Liver (tissue), 9 donors: ENCODE measurements around the gene PPP1R36. TPM values are rescaled to one million over a fixed set of nuclear protein-coding genes. Genes with fewer than 3 reads are reported as not detected.

Source experiments
- DNase-seq: peaks from one replicate; pipeline ENCODE4 v3.0.0-alpha.2; 2017; ENCODE audit warnings: low spot score
- H3K27ac ChIP-seq, 2 donors: one replicate each; pipeline ENCODE4 v1.7.0; 2013; ENCODE audit warnings: inconsistent platforms in 2 of 2, low read length in 2 of 2, control low read depth in 1 of 2, low read depth in 1 of 2, mild to moderate bottlenecking in 1 of 2
- H3K27me3 ChIP-seq, 4 donors: one replicate each; pipeline versions ENCODE4 v1.6.1 to v1.7.0; 2013; ENCODE audit warnings: low read length in 3 of 4, inconsistent platforms in 1 of 4, mild to moderate bottlenecking in 1 of 4, moderate library complexity in 1 of 4; ENCODE audit not compliant: control insufficient read depth in 4 of 4, insufficient read depth in 4 of 4
- H3K36me3 ChIP-seq, 4 donors: one replicate each; pipeline versions ENCODE4 v1.6.1 to v1.7.0; 2013; ENCODE audit warnings: low read length in 3 of 4, mild to moderate bottlenecking in 3 of 4, low read depth in 1 of 4, moderate library complexity in 1 of 4; ENCODE audit not compliant: control insufficient read depth in 4 of 4, insufficient read depth in 3 of 4
- H3K4me1 ChIP-seq, 4 donors: one replicate each; pipeline versions ENCODE4 v1.6.1 to v1.7.0; 2013; ENCODE audit warnings: low read length in 3 of 4, mild to moderate bottlenecking in 3 of 4, moderate library complexity in 1 of 4; ENCODE audit not compliant: control insufficient read depth in 4 of 4, insufficient read depth in 4 of 4
- H3K4me3 ChIP-seq, 3 donors: one replicate each; pipeline versions ENCODE4 v1.6.1 to v1.7.0; 2013; ENCODE audit warnings: low read length in 3 of 3, control low read depth in 1 of 3, low read depth in 1 of 3, mild to moderate bottlenecking in 1 of 3
- H3K9ac ChIP-seq, 2 donors: one replicate each; pipeline ENCODE4 v1.7.0; 2013; ENCODE audit warnings: low read length in 2 of 2, mild to moderate bottlenecking in 2 of 2, moderate library complexity in 2 of 2, control low read depth in 1 of 2, low read depth in 1 of 2
- H3K9me3 ChIP-seq, 4 donors: one replicate each; pipeline versions ENCODE4 v1.6.1 to v1.7.0; 2013; ENCODE audit warnings: low read length in 3 of 4; ENCODE audit not compliant: control insufficient read depth in 4 of 4
- ATF3 ChIP-seq: IDR thresholded peaks from 2 replicates; pipeline ENCODE4 v1.6.1; 2016; ENCODE audit warnings: antibody characterized with exemption
- EGR1 ChIP-seq, 2 donors: IDR thresholded peaks; 2 replicates each; pipeline ENCODE4 v1.6.1; 2016 to 2018; ENCODE audit warnings: antibody characterized with exemption in 2 of 2, low read depth in 2 of 2
- FOXA1 ChIP-seq: IDR thresholded peaks from 2 replicates; pipeline ENCODE4 v1.6.1; 2016; ENCODE audit warnings: antibody characterized with exemption
- FOXA2 ChIP-seq: IDR thresholded peaks from 2 replicates; pipeline ENCODE4 v1.6.1; 2016; ENCODE audit warnings: antibody characterized with exemption
- GABPA ChIP-seq, 2 donors: IDR thresholded peaks in 1 of 2; conservative IDR thresholded peaks in 1 of 2; 2 replicates each; pipeline ENCODE4 v1.6.1; 2016; ENCODE audit warnings: antibody characterized with exemption in 2 of 2, mild to moderate bottlenecking in 1 of 2, moderate library complexity in 1 of 2
- HNF4A ChIP-seq, 2 donors: conservative IDR thresholded peaks; 2 replicates each; pipeline ENCODE4 v1.6.1; 2016; ENCODE audit warnings: antibody characterized with exemption in 2 of 2, mild to moderate bottlenecking in 2 of 2
- JUND ChIP-seq, 2 donors: IDR thresholded peaks; 2 replicates each; pipeline ENCODE4 v1.6.1; 2016; ENCODE audit warnings: antibody characterized with exemption in 2 of 2
- MAX ChIP-seq: IDR thresholded peaks from 2 replicates; pipeline ENCODE4 v1.6.1; 2016; ENCODE audit warnings: antibody characterized with exemption
- NR2F2 ChIP-seq: IDR thresholded peaks from 2 replicates; pipeline ENCODE4 v1.6.1; 2016; ENCODE audit warnings: antibody characterized with exemption
- RAD21 ChIP-seq, 2 donors: IDR thresholded peaks; 2 replicates each; pipeline ENCODE4 v1.6.1; 2016; ENCODE audit warnings: antibody characterized with exemption in 2 of 2, mild to moderate bottlenecking in 2 of 2
- REST ChIP-seq: IDR thresholded peaks from 2 replicates; pipeline ENCODE4 v1.6.1; 2016; ENCODE audit warnings: antibody characterized with exemption, mild to moderate bottlenecking
- RXRA ChIP-seq, 2 donors: IDR thresholded peaks; 2 replicates each; pipeline ENCODE4 v1.6.1; 2017 to 2018; ENCODE audit warnings: antibody characterized with exemption in 2 of 2, mild to moderate bottlenecking in 1 of 2
- TAF1 ChIP-seq: conservative IDR thresholded peaks from 2 replicates; pipeline ENCODE4 v1.6.1; 2016; ENCODE audit warnings: antibody characterized with exemption, mild to moderate bottlenecking
- YY1 ChIP-seq: IDR thresholded peaks from 2 replicates; pipeline ENCODE4 v1.6.1; 2016; ENCODE audit warnings: antibody characterized with exemption, mild to moderate bottlenecking
- ZBTB33 ChIP-seq: IDR thresholded peaks from 2 replicates; pipeline ENCODE4 v1.6.1; 2016; ENCODE audit warnings: antibody characterized with exemption
- WGBS: extraction: QIAGEN DNeasy Blood & Tissue Kit; methylation state at CpG from one replicate; pipeline ENCODE4 v1.1.7; 2013; 5-methylcytosine and 5-hydroxymethylcytosine counted together
- polyA plus RNA-seq, 2 donors: library from polyadenylated mRNA; stranded (reverse) in 1 of 2; unstranded in 1 of 2; fragments of 200-250 nt in 1 of 2; fragments of >200 nt in 1 of 2; fragmentation: Nextera tagmentation in 1 of 2; extraction: Ambion mirVana in 1 of 2; gene quantifications; one replicate each; pipeline versions ENCODE4 v1.2.1 to v1.2.3, GENCODE V29; 2013 to 2015
- total RNA-seq, 2 donors: library from RNA; depleted of rRNA; stranded (reverse); fragments of >200 nt; gene quantifications; one replicate each; pipeline ENCODE4 v1.2.3, GENCODE V29; 2014
- donor health status: healthy.
- donor health status: healthy.
- donor health status: healthy.
- donor health status: healthy.
- donor health status: healthy.

PPP1R36 gene
- total and polyA plus RNA-seq, 4 donors = 0.08 to 0.09 (median 0.08) TPM; not detected in 1

- TF ChIP-seq FOXA1 (no peak), HNF4A (conservative IDR thresholded peaks at IDR 0.05) (no peak), EGR1 (IDR thresholded peaks at IDR 0.05; ENCODE audit: low read depth in 2 of 2) (no peak), TAF1 (no peak), YY1 (no peak), RXRA (IDR thresholded peaks at IDR 0.05) (no peak), JUND (IDR thresholded peaks at IDR 0.05) (no peak)
Observed at GRCh38 chr14:64605926-64606685, 56.3 kb downstream of the PPP1R36 start (continued).

GRCh38 chr14:64610049-64610746, 60.4 kb downstream of the PPP1R36 start:
- DNase-seq = no peak
- no peaks in the 10 kb centered on the region for H3K9me3 ChIP-seq
- no peaks in the 10 kb centered on the region for H3K27me3 ChIP-seq
- H3K9ac ChIP-seq = no peak overlapping the region
- TF ChIP-seq ZBTB33 (no peak), MAX (no peak), YY1 (no peak), RXRA (IDR thresholded peaks at IDR 0.05) (no peak), RAD21 (IDR thresholded peaks at IDR 0.05) (no peak)
- no peak overlapping the region for H3K27ac ChIP-seq
- H3K4me3 ChIP-seq = no peak overlapping the region
- 93% methylated on average over 5 of the region's 5 CpGs for WGBS
- peaks cover 0 to 3% (median 0%) of the 10 kb centered on the region in 4 donors for H3K4me1 ChIP-seq
- H3K36me3 ChIP-seq = no peaks in the 10 kb centered on the region

- H3K9ac ChIP-seq = no peak overlapping the region
- 35% methylated on average over 1 of the region's 1 CpG for WGBS
- H3K27ac ChIP-seq = no peak overlapping the region
- no peaks in the 10 kb centered on the region for H3K9me3 ChIP-seq
- no peaks in the 10 kb centered on the region for H3K27me3 ChIP-seq
- H3K4me3 ChIP-seq = no peak overlapping the region
- H3K4me1 ChIP-seq = peaks cover 0 to 3% (median 0%) of the 10 kb centered on the region in 4 donors
- DNase-seq = no peak
- H3K36me3 ChIP-seq = no peaks in the 10 kb centered on the region
- TF ChIP-seq ATF3 (no peak), NR2F2 (peak; percentile 33), EGR1 (IDR thresholded peaks at IDR 0.05; ENCODE audit: low read depth in 2 of 2) (no peak), MAX (no peak), RAD21 (IDR thresholded peaks at IDR 0.05) (peak in 1 of 2 donors; percentile 19), GABPA (IDR thresholded peaks at IDR 0.05 in 1 of 2, conservative IDR thresholded peaks at IDR 0.05 in 1 of 2) (no peak), FOXA2 (no peak), JUND (IDR thresholded peaks at IDR 0.05) (no peak), REST (no peak)
Observed at GRCh38 chr14:64611358-64612020, 61.7 kb downstream of the PPP1R36 start.
